MCF 10A (cell line): Measurements from ENCODE around the gene MAPRE2. TPM values are rescaled to one million over a fixed set of nuclear protein-coding genes. Genes with fewer than 3 reads are reported as not detected.

Source experiments
- BruUV-seq: library from RNA; stranded (reverse); fragments of 400-500 nt; replicated peaks from 2 replicates; lab custom pipeline; 2021; lab: Mats Ljungman, UMichigan
- CTCF ChIA-PET: fragments of 300-600 bp; sonication (Branson Sonifier 250); formaldehyde crosslinking; extraction: SDS; loops from one replicate; lab custom pipeline; 2021; ENCODE audit warnings: antibody characterized with exemption, inconsistent platforms; lab: Yijun Ruan, JAX
- POLR2A ChIA-PET: fragments of 300-600, 350-650 bp; sonication (Branson Sonifier 250); formaldehyde crosslinking; extraction: SDS; loops from one replicate; lab custom pipeline; 2020; ENCODE audit warnings: antibody characterized with exemption, inconsistent platforms; lab: Yijun Ruan, JAX
- DNase-seq: peaks from one replicate; pipeline ENCODE4 v3.0.0-alpha.2; 2018; ENCODE audit not compliant: unreplicated experiment
- H3K27ac Mint-ChIP-seq: one replicate; pipeline ENCODE4 v1.8.0; 2022; ENCODE audit warnings: mild to moderate bottlenecking, low read depth, mixed read lengths; ENCODE audit not compliant: unreplicated experiment
- H3K27me3 Mint-ChIP-seq: one replicate; pipeline ENCODE4 v1.8.0; 2022; ENCODE audit warnings: mixed read lengths; ENCODE audit not compliant: insufficient read depth, unreplicated experiment
- H3K36me3 Mint-ChIP-seq: one replicate; pipeline ENCODE4 v1.8.0; 2022; ENCODE audit warnings: mild to moderate bottlenecking, moderate library complexity, mixed read lengths; ENCODE audit not compliant: insufficient read depth, unreplicated experiment
- H3K4me1 Mint-ChIP-seq: one replicate; pipeline ENCODE4 v1.8.0; 2022; ENCODE audit warnings: mixed read lengths; ENCODE audit not compliant: insufficient read depth, unreplicated experiment
- H3K4me3 Mint-ChIP-seq: one replicate; pipeline ENCODE4 v1.8.0; 2022; ENCODE audit warnings: mild to moderate bottlenecking, moderate library complexity, mixed read lengths; ENCODE audit not compliant: unreplicated experiment
- H3K9me3 Mint-ChIP-seq: one replicate; pipeline ENCODE4 v1.8.0; 2022; ENCODE audit warnings: mixed read lengths; ENCODE audit not compliant: unreplicated experiment
- CTCF ChIP-seq: fragments of 200-600 bp; IDR thresholded peaks from one replicate; pipeline ENCODE4 v1.8.0; 2022; ENCODE audit warnings: antibody characterized with exemption, mild to moderate bottlenecking; ENCODE audit not compliant: unreplicated experiment
- intact Hi-C: fragments of 100-400 bp; cut with micrococcal nuclease; formaldehyde crosslinking; loops from 2 replicates; pipeline ENCODE4 v1.14.1; 2022
- total RNA-seq: library from RNA; stranded (reverse); gene quantifications from 2 replicates; pipeline ENCODE4 v1.2.3, GENCODE V29; 2022

Gene MAPRE2
- total RNA-seq, 1 experiment from 2014 or later: 7.7 TPM

GRCh38 chr18:35080058-35080457 is 38.8 kb downstream of the MAPRE2 start:
- H3K4me3 Mint-ChIP-seq: no peak overlapping the region
- no peaks in the 10 kb centered on the region for H3K27me3 Mint-ChIP-seq
- intact Hi-C loops: no loop called here
- no TSS peak for BruUV-seq
- peaks cover 13% of the 10 kb centered on the region for H3K4me1 Mint-ChIP-seq
- ChIA-PET POLR2A (no interaction called here), CTCF (interaction anchor here (1.8 kb wide), 1 partner anchor 64 kb away, joined by 8 read pairs; no protein-coding TSS in a partner anchor)
- H3K27ac Mint-ChIP-seq: no peak overlapping the region
- TF ChIP-seq CTCF: no peak
- DNase-seq: no peak
- H3K9me3 Mint-ChIP-seq: no peaks in the 10 kb centered on the region
- no peaks in the 10 kb centered on the region for H3K36me3 Mint-ChIP-seq

GRCh38 chr18:35083174-35083712 is 42.0 kb downstream of the MAPRE2 start:
- POLR2A ChIA-PET: interaction anchor here (0.7 to 1.5 kb wide), 3 partner anchors 10 to 158 kb away, joined by 3 to 6 read pairs (median 3); no protein-coding TSS in a partner anchor
- intact Hi-C loops: no loop called here
- H3K27me3 Mint-ChIP-seq: no peaks in the 10 kb centered on the region
- no peaks in the 10 kb centered on the region for H3K4me1 Mint-ChIP-seq
- TF ChIP-seq CTCF: no peak
- H3K4me3 Mint-ChIP-seq: no peak overlapping the region
- CTCF ChIA-PET: interaction anchor here (0.6 to 0.7 kb wide), 2 partner anchors 58 to 72 kb away, joined by 3 read pairs; no protein-coding TSS in a partner anchor
- no peaks in the 10 kb centered on the region for H3K36me3 Mint-ChIP-seq
- H3K9me3 Mint-ChIP-seq: no peaks in the 10 kb centered on the region
- no TSS peak for BruUV-seq
- no peak overlapping the region for H3K27ac Mint-ChIP-seq
- DNase-seq: no peak

GRCh38 chr18:35084494-35085449 is 43.6 kb downstream of the MAPRE2 start:
- intact Hi-C loops: no loop called here
- H3K4me1 Mint-ChIP-seq: no peaks in the 10 kb centered on the region
- BruUV-seq: no TSS peak
- no peak for DNase-seq
- no peak overlapping the region for H3K27ac Mint-ChIP-seq
- no peaks in the 10 kb centered on the region for H3K9me3 Mint-ChIP-seq
- ChIA-PET CTCF (interaction anchor here (0.7 to 0.8 kb wide), 2 partner anchors 55 to 125 kb away, joined by 3 read pairs; no protein-coding TSS in a partner anchor), POLR2A (no interaction called here)
- no peaks in the 10 kb centered on the region for H3K27me3 Mint-ChIP-seq
- no peak overlapping the region for H3K4me3 Mint-ChIP-seq
- TF ChIP-seq CTCF: no peak
- no peaks in the 10 kb centered on the region for H3K36me3 Mint-ChIP-seq
